ENCODE data around the gene FOXO3B.
"Not testable (repeated sequence)": the region's sequence is repeated elsewhere in the genome, so short reads cannot be mapped to it uniquely, and the experiment has no call there.

Gene FOXO3B

GRCh38 chr17:18643124-18643523, 39.0 kb downstream of the FOXO3B start:
- H3K27ac ChIP-seq (ENCODE audit: low read length); H3K36me3 ChIP-seq (replicated peaks; ENCODE audit: insufficient read depth, low read length); H3K79me2 ChIP-seq (ENCODE audit: low read length); H3K27me3 ChIP-seq (replicated peaks; ENCODE audit: insufficient read depth, low read length); H4K20me1 ChIP-seq (ENCODE audit: insufficient read depth, low read length); H3K4me2 ChIP-seq (ENCODE audit: low read depth, low read length); DNase-seq; H3F3A ChIP-seq (ENCODE audit: insufficient read depth, low read length); H3K4me3 ChIP-seq (ENCODE audit: low read length); H3K9me2 ChIP-seq (replicated peaks; ENCODE audit: insufficient read depth, low read length); H3K4me1 ChIP-seq (ENCODE audit: low read length); H3K9me3 ChIP-seq (replicated peaks; ENCODE audit: insufficient read depth, low read length); H3K9ac ChIP-seq (ENCODE audit: low read length); H2AFZ ChIP-seq (ENCODE audit: low read length): not testable (repeated sequence)

GRCh38 chr17:18638357-18638756, 43.8 kb downstream of the FOXO3B start:
- not testable (repeated sequence) for H3K9me3 ChIP-seq (replicated peaks; ENCODE audit: insufficient read depth, low read length); H3K4me2 ChIP-seq (ENCODE audit: low read depth, low read length); H3K4me1 ChIP-seq (ENCODE audit: low read length); DNase-seq; H4K20me1 ChIP-seq (ENCODE audit: insufficient read depth, low read length); H3K27me3 ChIP-seq (replicated peaks; ENCODE audit: insufficient read depth, low read length); H2AFZ ChIP-seq (ENCODE audit: low read length); H3K9me2 ChIP-seq (replicated peaks; ENCODE audit: insufficient read depth, low read length); H3K36me3 ChIP-seq (replicated peaks; ENCODE audit: insufficient read depth, low read length); H3K27ac ChIP-seq (ENCODE audit: low read length); H3K79me2 ChIP-seq (ENCODE audit: low read length); H3F3A ChIP-seq (ENCODE audit: insufficient read depth, low read length); H3K4me3 ChIP-seq (ENCODE audit: low read length); H3K9ac ChIP-seq (ENCODE audit: low read length)

GRCh38 chr17:18636237-18636636, 45.9 kb downstream of the FOXO3B start:
- not testable (repeated sequence) for H2AFZ ChIP-seq (ENCODE audit: low read length); H3K9ac ChIP-seq (ENCODE audit: low read length); H3K79me2 ChIP-seq (ENCODE audit: low read length); H3K4me2 ChIP-seq (ENCODE audit: low read depth, low read length); H4K20me1 ChIP-seq (ENCODE audit: insufficient read depth, low read length); H3K27ac ChIP-seq (ENCODE audit: low read length); H3K27me3 ChIP-seq (replicated peaks; ENCODE audit: insufficient read depth, low read length); H3K9me3 ChIP-seq (replicated peaks; ENCODE audit: insufficient read depth, low read length); H3K9me2 ChIP-seq (replicated peaks; ENCODE audit: insufficient read depth, low read length); H3K4me1 ChIP-seq (ENCODE audit: low read length); H3K36me3 ChIP-seq (replicated peaks; ENCODE audit: insufficient read depth, low read length); DNase-seq; H3F3A ChIP-seq (ENCODE audit: insufficient read depth, low read length); H3K4me3 ChIP-seq (ENCODE audit: low read length)

- H3K4me1 ChIP-seq (ENCODE audit: low read length); H4K20me1 ChIP-seq (ENCODE audit: insufficient read depth, low read length); H3K79me2 ChIP-seq (ENCODE audit: low read length); H3F3A ChIP-seq (ENCODE audit: insufficient read depth, low read length); H3K36me3 ChIP-seq (replicated peaks; ENCODE audit: insufficient read depth, low read length); H3K9me2 ChIP-seq (replicated peaks; ENCODE audit: insufficient read depth, low read length); H3K9ac ChIP-seq (ENCODE audit: low read length); H3K27ac ChIP-seq (ENCODE audit: low read length); H3K4me2 ChIP-seq (ENCODE audit: low read depth, low read length); H3K9me3 ChIP-seq (replicated peaks; ENCODE audit: insufficient read depth, low read length); H3K27me3 ChIP-seq (replicated peaks; ENCODE audit: insufficient read depth, low read length); H2AFZ ChIP-seq (ENCODE audit: low read length); DNase-seq; H3K4me3 ChIP-seq (ENCODE audit: low read length): not testable (repeated sequence)
Measured at GRCh38 chr17:18635773-18636172, 46.3 kb downstream of the FOXO3B start.

- not testable (repeated sequence) for H3K4me2 ChIP-seq (ENCODE audit: low read depth, low read length); H3K9ac ChIP-seq (ENCODE audit: low read length); H3K27ac ChIP-seq (ENCODE audit: low read length); H2AFZ ChIP-seq (ENCODE audit: low read length); H3K9me2 ChIP-seq (replicated peaks; ENCODE audit: insufficient read depth, low read length); DNase-seq; H3F3A ChIP-seq (ENCODE audit: insufficient read depth, low read length); H3K4me1 ChIP-seq (ENCODE audit: low read length); H3K4me3 ChIP-seq (ENCODE audit: low read length); H4K20me1 ChIP-seq (ENCODE audit: insufficient read depth, low read length); H3K9me3 ChIP-seq (replicated peaks; ENCODE audit: insufficient read depth, low read length); H3K36me3 ChIP-seq (replicated peaks; ENCODE audit: insufficient read depth, low read length); H3K27me3 ChIP-seq (replicated peaks; ENCODE audit: insufficient read depth, low read length); H3K79me2 ChIP-seq (ENCODE audit: low read length)
Measured at GRCh38 chr17:18634550-18635263, 47.4 kb downstream of the FOXO3B start.
